Astrocyte (in vitro differentiated cells and primary cell): ENCODE results near the gene CIT. TPM values are rescaled to one million over a fixed set of nuclear protein-coding genes. Genes with fewer than 3 reads are reported as not detected.
A peak's percentile ranks its signal among the peaks of the same experiment; 100 is the strongest.

Source experiments
- DNase-seq: peaks from one replicate; pipeline ENCODE4 v3.0.0-alpha.2; 2010; ENCODE audit warnings: low read depth
- FAIRE-seq: peaks from 2 replicates; lab custom pipeline; 2011; peaks lifted over from hg19 to GRCh38; lab: Jason Lieb, UNC
- H2AFZ ChIP-seq: 2 replicates; pipeline ENCODE4 v1.6.0; 2012; ENCODE audit warnings: low read depth, low read length, inconsistent platforms
- H3K27ac ChIP-seq: 2 replicates; pipeline ENCODE4 v1.5.1; 2011; ENCODE audit warnings: low read depth, low read length, inconsistent platforms
- H3K27me3 ChIP-seq: 2 replicates; pipeline ENCODE4 v1.6.0; 2011; ENCODE audit warnings: low read length, inconsistent platforms; ENCODE audit not compliant: insufficient read depth
- H3K36me3 ChIP-seq: 2 replicates; pipeline ENCODE4 v1.5.1; 2011; ENCODE audit warnings: low read length, inconsistent platforms; ENCODE audit not compliant: insufficient read depth
- H3K4me1 ChIP-seq: 2 replicates; pipeline ENCODE4 v1.5.1; 2011; ENCODE audit warnings: low read length, inconsistent platforms; ENCODE audit not compliant: insufficient read depth
- H3K4me2 ChIP-seq: 2 replicates; pipeline ENCODE4 v1.6.0; 2012; ENCODE audit warnings: low read length, inconsistent platforms
- H3K4me3 ChIP-seq: 2 replicates; pipeline ENCODE4 v1.5.1; 2011; ENCODE audit warnings: low read depth, mild to moderate bottlenecking, low read length, inconsistent platforms; ENCODE audit not compliant: insufficient read depth
- H3K79me2 ChIP-seq: 2 replicates; pipeline ENCODE4 v1.6.0; 2012; ENCODE audit warnings: mild to moderate bottlenecking, low read length, inconsistent platforms; ENCODE audit not compliant: insufficient read depth
- H3K9ac ChIP-seq: 2 replicates; pipeline ENCODE4 v1.6.0; 2012; ENCODE audit warnings: mild to moderate bottlenecking, low read length, inconsistent platforms
- H3K9me3 ChIP-seq: 2 replicates; pipeline ENCODE4 v1.5.1; 2012; ENCODE audit warnings: low read depth, mild to moderate bottlenecking, low read length, inconsistent platforms; ENCODE audit not compliant: insufficient read depth
- H4K20me1 ChIP-seq: 2 replicates; pipeline ENCODE4 v1.6.0; 2012; ENCODE audit warnings: low read length, inconsistent platforms; ENCODE audit not compliant: insufficient read depth
- H3K27ac Mint-ChIP-seq: one replicate; pipeline ENCODE4 v1.8.0; 2021; ENCODE audit warnings: mild to moderate bottlenecking, mixed read lengths; ENCODE audit not compliant: unreplicated experiment
- H3K27me3 Mint-ChIP-seq: one replicate; pipeline ENCODE4 v1.8.0; 2021; ENCODE audit warnings: low read depth, mixed read lengths; ENCODE audit not compliant: unreplicated experiment
- H3K36me3 Mint-ChIP-seq: one replicate; pipeline ENCODE4 v1.8.0; 2021; ENCODE audit warnings: low read depth, mixed read lengths; ENCODE audit not compliant: unreplicated experiment
- H3K4me1 Mint-ChIP-seq: one replicate; pipeline ENCODE4 v1.8.0; 2021; ENCODE audit warnings: low read depth, mixed read lengths; ENCODE audit not compliant: unreplicated experiment
- H3K4me3 Mint-ChIP-seq: one replicate; pipeline ENCODE4 v1.8.0; 2021; ENCODE audit warnings: mild to moderate bottlenecking, moderate library complexity, mixed read lengths; ENCODE audit not compliant: unreplicated experiment
- H3K9me3 Mint-ChIP-seq: one replicate; pipeline ENCODE4 v1.8.0; 2021; ENCODE audit warnings: mild to moderate bottlenecking, mixed read lengths; ENCODE audit not compliant: unreplicated experiment
- CTCF ChIP-seq: IDR thresholded peaks from 2 replicates; pipeline ENCODE4 v1.5.1; 2011; ENCODE audit warnings: low read depth, mild to moderate bottlenecking, inconsistent platforms, low read length, moderate library complexity; ENCODE audit not compliant: insufficient read depth
- EZH2 ChIP-seq: IDR thresholded peaks from 2 replicates; pipeline ENCODE4 v1.6.1; 2012; ENCODE audit warnings: mild to moderate bottlenecking, low read length, inconsistent platforms; ENCODE audit not compliant: insufficient read depth
- total RNA-seq: library from RNA; stranded (reverse); gene quantifications from 2 replicates; pipeline ENCODE4 v1.2.1, GENCODE V29; 2021

CIT gene
- total RNA-seq, 1 donor from 2014 or later: 4.5 TPM

GRCh38 chr12:119705182-119705581, 171.9 kb downstream of the CIT start:
- peaks cover 2% of the 10 kb centered on the region for H3K27me3 Mint-ChIP-seq
- no peak for DNase-seq
- no peak overlapping the region for H3K4me3 ChIP-seq
- H3K4me2 ChIP-seq: no peak overlapping the region
- H3K27me3 ChIP-seq: no peaks in the 10 kb centered on the region
- H3K4me1 Mint-ChIP-seq: peaks cover 6% of the 10 kb centered on the region
- H3K36me3 Mint-ChIP-seq: no peaks in the 10 kb centered on the region
- H3K9ac ChIP-seq: no peak overlapping the region
- H3K4me3 Mint-ChIP-seq: no peak overlapping the region
- H3K27ac ChIP-seq: no peak overlapping the region
- no peak overlapping the region for H3K27ac Mint-ChIP-seq
- H3K4me1 ChIP-seq: peaks cover 7% of the 10 kb centered on the region
- peaks cover 8% of the 10 kb centered on the region for H3K36me3 ChIP-seq
- no peak for TF ChIP-seq EZH2
- no peak overlapping the region for H2AFZ ChIP-seq
- H3K9me3 ChIP-seq: no peaks in the 10 kb centered on the region
- no peaks in the 10 kb centered on the region for H3K79me2 ChIP-seq
- FAIRE-seq: no peak
- no peaks in the 10 kb centered on the region for H4K20me1 ChIP-seq
- H3K9me3 Mint-ChIP-seq: no peaks in the 10 kb centered on the region

DNA sequence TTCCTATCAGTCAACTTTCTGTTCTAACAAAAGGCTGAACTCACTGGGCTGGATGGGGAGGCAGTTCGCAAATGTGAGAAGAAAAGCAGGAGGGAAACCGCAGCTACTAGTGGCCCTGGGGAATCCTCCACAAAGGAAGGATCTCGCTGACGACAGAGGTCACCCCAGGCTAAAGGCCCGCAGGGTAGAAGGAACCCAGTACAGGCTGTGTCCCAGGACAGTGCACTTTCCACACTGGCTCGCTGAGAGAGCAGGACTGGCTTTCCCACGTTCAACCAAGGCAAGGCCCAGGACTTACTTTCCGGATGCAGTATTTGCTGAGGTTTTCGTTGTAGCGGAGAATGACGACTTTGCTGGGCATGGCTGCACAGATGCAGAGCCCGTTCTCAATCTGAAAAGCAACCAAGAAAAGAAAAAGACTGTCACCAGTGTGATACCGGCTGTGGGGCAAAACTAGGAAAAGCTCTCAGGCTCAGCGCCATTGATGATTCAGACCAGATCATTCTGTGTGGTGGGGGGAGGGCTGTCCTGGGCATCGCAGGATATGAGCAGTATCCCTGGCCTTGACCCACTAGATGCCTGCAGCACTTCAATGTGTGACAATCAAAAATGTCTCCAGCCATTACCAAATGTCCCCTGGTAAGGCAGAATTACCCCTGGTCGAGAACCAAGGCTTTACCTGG, 172.9 kb downstream of the CIT start:
- no peaks in the 10 kb centered on the region for H3K27me3 ChIP-seq
- H3K4me3 ChIP-seq: no peak overlapping the region
- H2AFZ ChIP-seq: peak overlapping the region; percentile 38
- peak; percentile 18 for DNase-seq
- Mint-ChIP-seq H3K4me3 (peak overlapping the region; percentile 27), H3K27ac (no peak overlapping the region), H3K36me3 (no peaks in the 10 kb centered on the region), H3K9me3 (no peaks in the 10 kb centered on the region), H3K27me3 (peaks cover 2% of the 10 kb centered on the region), H3K4me1 (peaks cover 6% of the 10 kb centered on the region)
- no peak overlapping the region for H3K27ac ChIP-seq
- TF ChIP-seq EZH2 (no peak), CTCF (no peak)
- H3K9ac ChIP-seq: peak overlapping the region; percentile 39
- no peaks in the 10 kb centered on the region for H3K9me3 ChIP-seq
- H3K79me2 ChIP-seq: no peaks in the 10 kb centered on the region
- H4K20me1 ChIP-seq: no peaks in the 10 kb centered on the region
- H3K4me2 ChIP-seq: peak overlapping the region; percentile 23
- H3K36me3 ChIP-seq: peaks cover 6% of the 10 kb centered on the region
- FAIRE-seq: peak; percentile 80
- H3K4me1 ChIP-seq: peaks cover 7% of the 10 kb centered on the region

DNA sequence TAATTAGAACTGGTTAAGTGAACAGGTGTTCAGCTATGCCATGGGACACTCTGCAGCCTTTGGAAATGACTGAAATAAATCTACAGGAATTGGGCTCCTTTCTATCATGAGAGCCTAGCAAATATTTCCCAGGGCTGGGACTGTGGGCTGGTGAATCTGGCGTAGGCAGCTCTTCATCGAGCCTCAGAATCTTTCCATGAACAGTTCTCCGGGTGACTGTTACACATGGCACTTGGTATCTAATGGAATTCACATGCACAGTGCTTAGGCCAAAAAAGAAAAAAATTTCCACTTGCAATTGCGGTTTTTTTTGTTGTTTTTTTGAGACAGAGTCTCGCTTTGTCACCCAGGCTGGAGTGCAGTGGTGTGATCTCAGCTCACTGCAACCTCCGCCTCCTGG, 177.0 kb downstream of the CIT start:
- Mint-ChIP-seq H3K36me3 (no peaks in the 10 kb centered on the region), H3K4me1 (peaks cover 6% of the 10 kb centered on the region), H3K9me3 (no peaks in the 10 kb centered on the region), H3K27ac (no peak overlapping the region), H3K27me3 (peaks cover 2% of the 10 kb centered on the region), H3K4me3 (no peak overlapping the region)
- no peaks in the 10 kb centered on the region for H3K79me2 ChIP-seq
- H3K9ac ChIP-seq: no peak overlapping the region
- H3K9me3 ChIP-seq: no peaks in the 10 kb centered on the region
- H3K4me1 ChIP-seq: peaks cover 7% of the 10 kb centered on the region
- no peak overlapping the region for H3K4me2 ChIP-seq
- no peak for DNase-seq
- TF ChIP-seq CTCF (no peak), EZH2 (no peak)
- H3K36me3 ChIP-seq: peaks cover 8% of the 10 kb centered on the region
- H3K27me3 ChIP-seq: no peaks in the 10 kb centered on the region
- no peak overlapping the region for H3K27ac ChIP-seq
- no peak overlapping the region for H2AFZ ChIP-seq
- FAIRE-seq: no peak
- H4K20me1 ChIP-seq: no peaks in the 10 kb centered on the region
- H3K4me3 ChIP-seq: no peak overlapping the region
